Upper lobe of left lung (tissue), 4 donors: ENCODE measurements around the gene ADGB.

Source experiments
- POLR2A ChIP-seq, 4 donors: fragments of 450-650 bp; IDR thresholded peaks; one replicate each; pipeline ENCODE4 v1.5.1; 2016 to 2017; ENCODE audit warnings: antibody characterized with exemption in 4 of 4, mild to moderate bottlenecking in 2 of 4
- TF ChIP-seq, protein P1 (sequence below), 6 experiments: fragments of 450-650 bp in 4 of 6; fragments of 200-600 bp in 2 of 6; sonication (generic) in 2 of 6; IDR thresholded peaks; one replicate each; pipeline ENCODE4 v1.5.1; 2016 to 2019; ENCODE audit warnings: antibody characterized with exemption in 6 of 6

DNA sequence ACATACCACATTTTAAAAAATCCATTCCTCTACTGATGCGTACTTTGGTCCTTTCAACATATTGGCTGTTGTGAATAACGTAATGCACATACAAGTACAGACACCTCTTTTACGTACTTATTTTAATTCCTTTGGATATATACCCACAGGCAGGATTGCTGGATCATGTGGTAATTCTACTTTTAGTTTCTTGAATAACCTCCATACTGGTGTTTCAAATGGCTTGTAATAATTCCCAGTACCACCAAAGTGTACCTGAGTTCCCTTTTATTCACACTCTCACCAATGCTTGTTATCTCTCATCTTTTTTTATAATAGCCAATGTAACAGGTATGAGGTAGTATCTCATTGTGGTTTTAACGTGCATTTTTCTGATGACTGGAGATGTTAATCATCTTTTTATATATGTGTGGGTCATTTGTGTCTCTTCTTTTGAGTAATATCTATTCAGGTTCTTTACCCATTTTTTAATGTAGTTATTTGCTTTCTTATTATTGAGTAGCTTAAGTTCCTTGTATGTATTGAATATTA, 191.9 kb downstream of the ADGB start:
- TF ChIP-seq, protein P1, sequence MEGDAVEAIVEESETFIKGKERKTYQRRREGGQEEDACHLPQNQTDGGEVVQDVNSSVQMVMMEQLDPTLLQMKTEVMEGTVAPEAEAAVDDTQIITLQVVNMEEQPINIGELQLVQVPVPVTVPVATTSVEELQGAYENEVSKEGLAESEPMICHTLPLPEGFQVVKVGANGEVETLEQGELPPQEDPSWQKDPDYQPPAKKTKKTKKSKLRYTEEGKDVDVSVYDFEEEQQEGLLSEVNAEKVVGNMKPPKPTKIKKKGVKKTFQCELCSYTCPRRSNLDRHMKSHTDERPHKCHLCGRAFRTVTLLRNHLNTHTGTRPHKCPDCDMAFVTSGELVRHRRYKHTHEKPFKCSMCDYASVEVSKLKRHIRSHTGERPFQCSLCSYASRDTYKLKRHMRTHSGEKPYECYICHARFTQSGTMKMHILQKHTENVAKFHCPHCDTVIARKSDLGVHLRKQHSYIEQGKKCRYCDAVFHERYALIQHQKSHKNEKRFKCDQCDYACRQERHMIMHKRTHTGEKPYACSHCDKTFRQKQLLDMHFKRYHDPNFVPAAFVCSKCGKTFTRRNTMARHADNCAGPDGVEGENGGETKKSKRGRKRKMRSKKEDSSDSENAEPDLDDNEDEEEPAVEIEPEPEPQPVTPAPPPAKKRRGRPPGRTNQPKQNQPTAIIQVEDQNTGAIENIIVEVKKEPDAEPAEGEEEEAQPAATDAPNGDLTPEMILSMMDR (IDR thresholded peaks at IDR 0.05) = no peak
- TF ChIP-seq POLR2A (IDR thresholded peaks at IDR 0.05) = no peak
